Activated T-cell treated with anti-CD3 and anti-CD28 coated beads for 24 hours (primary cell): ENCODE results near the gene DMRTC1.
"Not testable (repeated sequence)": the region's sequence is repeated elsewhere in the genome, so short reads cannot be mapped to it uniquely, and the experiment has no call there.

Experiments used
- DNase-seq: peaks from one replicate; pipeline ENCODE4 v3.0.0-alpha.2; 2020; ENCODE audit warnings: low read depth

DMRTC1 gene, protein sequence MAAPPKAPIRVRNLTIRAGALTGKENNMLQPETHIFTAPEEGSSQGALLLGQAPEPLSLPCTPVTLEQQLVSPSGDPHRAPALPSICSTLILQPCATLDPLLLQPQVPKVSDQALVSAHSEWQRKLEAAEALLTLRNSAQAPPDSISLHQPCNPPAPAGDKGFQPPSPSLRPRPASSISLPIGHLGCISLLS

DNA sequence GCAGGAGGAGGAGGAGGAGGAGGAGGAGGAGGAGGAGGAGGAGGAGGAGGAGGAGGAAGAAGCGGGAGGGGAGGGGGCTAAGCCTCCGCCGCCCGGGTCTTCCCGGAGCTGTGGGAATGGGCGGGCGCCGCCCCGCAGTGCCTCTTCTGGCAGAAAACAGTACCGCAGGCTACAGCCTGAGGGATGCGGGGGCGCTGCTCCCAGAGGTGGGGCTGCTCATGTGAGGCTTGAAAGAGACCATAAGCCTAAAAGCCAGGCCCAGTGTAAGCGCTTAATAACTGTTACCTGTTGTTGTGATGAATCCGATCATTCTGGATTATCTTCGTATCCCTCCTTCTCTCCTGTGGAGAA lies at the start of gene DMRTC1:
Gene DMRTC1, minus strand, starts transcription at position 19 of the 351 bp plus-strand sequence. CDS start 68,143 bp downstream, outside the sequence.
- not testable (repeated sequence) for DNase-seq

DNA sequence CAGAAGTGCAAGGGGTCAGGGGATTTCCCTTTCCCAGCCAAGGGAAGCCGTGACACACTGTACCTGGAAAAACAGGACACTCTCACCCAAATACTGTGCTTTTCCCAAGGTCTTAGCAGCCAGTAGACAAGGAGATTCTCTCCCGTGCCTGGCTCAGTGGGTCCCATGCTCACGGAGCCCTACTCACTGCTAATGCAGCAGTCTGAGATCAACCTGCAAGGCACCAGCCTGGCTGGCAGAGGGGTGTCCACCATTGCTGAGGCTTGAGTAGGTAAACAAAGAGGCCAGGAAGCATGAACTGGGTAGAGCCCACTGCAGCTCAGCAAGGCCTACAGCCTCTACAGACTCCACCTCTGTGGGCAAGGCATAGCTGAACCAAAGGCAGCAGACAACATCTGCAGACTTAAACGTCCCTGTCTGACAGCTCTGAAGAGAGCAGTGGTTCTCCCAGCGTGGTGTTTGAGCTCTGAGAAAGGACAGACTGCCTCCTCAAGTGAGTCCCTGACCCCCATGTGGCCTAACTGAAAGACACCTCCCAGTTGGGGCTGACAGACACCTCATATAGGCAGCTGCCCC lies 37.3 kb upstream of the DMRTC1 start:
- DNase-seq, result not testable (repeated sequence)

DNA sequence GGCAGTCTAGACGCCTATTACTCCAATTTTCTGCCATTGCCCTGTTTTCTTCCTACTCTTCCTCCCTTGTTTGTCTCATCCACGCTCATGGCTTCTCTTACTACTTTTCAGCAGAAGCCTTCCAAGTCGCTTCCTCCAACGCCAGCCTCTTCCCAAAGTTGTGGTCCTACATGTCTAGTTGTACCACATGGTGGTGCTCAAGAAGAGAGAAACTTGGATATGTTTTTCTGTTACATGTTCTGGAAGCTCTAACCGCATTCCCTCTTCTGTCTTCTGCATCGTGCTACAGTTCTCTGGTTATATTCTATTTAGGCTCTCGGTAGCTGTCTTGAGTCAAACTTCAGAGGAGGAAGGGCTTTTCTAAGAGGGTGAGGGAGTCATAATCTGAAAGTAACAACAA lies 31.2 kb upstream of the DMRTC1 start:
- not testable (repeated sequence) for DNase-seq

DNA sequence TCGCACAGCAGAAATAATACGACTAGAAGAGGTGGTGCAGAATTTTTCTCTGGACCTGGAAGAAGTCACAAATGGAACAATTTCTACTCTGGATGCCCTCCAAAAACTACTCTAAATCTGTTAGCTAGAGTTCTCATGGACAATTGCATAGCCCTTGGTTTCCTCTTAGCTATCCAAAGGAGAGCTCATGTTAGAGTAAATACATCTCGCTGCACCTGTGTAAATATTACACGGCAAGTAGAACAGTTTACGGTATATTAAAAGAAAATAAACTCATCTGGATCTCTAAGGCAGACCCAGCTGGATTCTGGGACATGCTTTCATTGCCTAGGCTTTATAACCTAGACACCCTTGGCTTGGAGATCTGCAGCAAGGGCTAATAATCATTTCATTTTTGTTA lies 28.2 kb upstream of the DMRTC1 start:
- DNase-seq, result not testable (repeated sequence)

DNA sequence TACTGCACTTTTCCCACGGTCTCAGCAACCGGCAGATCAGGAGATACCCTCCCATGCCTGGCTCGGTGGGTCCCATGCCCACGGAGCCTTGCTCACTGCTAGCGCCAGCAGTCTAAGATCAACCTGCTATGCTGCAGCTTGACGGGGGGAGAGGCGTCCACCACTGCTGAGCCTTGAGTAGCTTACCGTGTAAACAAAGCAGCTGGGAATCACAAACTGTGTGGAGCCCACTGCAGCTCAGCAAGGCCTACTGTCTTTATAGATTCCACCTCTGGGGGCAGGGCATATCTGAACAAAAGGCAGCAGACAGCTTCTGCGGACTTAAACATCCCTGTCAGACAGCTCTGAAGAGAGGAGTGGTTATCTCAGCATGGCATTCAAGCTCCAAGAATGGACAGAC lies 16.3 kb upstream of the DMRTC1 start:
- not testable (repeated sequence) for DNase-seq

DNA sequence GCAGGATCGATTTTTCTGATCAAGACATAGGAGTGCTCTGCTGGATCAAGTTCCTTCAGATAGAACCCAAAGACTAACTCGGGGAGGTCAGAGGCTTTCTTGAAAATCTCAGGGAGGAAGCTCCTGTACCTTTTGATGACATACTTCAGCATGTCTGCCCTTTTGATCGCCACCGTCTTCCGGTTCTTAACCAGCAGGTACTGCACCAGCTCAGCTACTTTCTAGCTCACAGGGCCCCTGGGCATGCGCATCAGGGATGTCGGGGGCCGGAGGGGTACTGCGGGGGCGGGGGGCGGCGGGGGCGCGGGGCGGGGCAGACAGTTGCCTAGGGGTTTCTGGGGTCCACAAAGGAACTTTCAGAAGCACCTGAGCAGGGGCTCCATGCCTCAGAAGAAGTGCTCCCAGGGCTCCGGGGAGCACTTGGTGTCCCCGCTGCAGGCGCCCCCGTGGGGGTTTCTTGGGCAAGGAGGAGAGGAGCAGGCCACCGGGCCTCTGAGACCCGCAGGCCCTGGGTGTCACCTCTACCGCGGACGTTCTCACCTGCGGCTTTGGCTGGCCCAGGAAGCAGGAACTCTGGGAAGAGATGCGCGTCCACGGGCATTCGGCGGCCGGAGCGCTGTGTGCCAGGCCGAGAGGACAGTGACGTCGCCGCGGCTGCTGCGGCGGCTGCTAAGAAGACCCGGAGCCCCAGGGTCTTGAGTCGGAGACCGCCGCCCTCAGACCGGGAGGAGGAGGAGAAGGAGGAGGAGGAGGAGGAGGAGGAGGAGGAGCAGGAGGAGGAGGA lies 410 bp downstream of the DMRTC1 start:
- not testable (repeated sequence) for DNase-seq

DNA sequence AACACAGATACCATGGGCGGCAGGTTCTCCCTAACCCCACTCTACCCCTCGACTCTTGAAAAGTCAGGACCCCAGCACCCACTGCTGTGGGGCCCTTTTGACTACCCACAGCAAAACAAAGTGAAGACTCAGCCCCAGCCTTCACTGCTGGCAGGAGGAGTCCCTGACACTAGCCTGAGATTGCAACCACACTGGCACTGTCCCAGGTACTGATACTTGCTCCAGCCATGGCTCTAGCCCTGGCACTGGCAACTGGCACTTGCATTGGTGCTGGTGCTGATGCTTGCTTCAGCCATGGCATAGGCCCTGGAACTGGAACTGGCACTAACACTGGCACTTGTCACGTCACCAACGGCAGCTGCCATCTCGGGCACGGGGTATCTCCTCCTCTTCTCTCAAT lies 1.4 kb downstream of the DMRTC1 start:
- not testable (repeated sequence) for DNase-seq

DNA sequence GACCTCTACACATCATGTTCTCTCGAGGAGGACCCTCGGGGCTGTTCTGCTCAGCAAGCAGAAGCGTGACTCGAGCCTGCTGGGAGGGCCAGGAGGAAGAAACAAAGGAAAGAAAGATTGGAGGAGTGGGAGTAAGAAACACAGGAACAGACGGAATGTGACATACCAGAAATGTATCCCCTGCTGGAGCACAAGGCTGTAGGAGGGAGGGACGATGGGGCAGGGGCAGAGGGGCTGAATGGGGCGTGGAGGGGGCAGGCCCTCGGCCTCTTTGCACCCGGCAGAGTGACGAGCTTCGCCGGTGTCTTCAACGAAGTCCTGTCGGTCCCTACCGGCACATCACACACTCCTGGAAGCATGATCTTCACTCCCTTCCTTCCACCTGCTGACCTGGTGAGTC lies 5.7 kb downstream of the DMRTC1 start, which contains the start of gene FAM236A:
Gene FAM236A, plus strand, starts transcription at position 301 of the 400 bp plus-strand sequence. Its CDS starts 57 bp downstream, at position 358.
- DNase-seq, result not testable (repeated sequence)

DNA sequence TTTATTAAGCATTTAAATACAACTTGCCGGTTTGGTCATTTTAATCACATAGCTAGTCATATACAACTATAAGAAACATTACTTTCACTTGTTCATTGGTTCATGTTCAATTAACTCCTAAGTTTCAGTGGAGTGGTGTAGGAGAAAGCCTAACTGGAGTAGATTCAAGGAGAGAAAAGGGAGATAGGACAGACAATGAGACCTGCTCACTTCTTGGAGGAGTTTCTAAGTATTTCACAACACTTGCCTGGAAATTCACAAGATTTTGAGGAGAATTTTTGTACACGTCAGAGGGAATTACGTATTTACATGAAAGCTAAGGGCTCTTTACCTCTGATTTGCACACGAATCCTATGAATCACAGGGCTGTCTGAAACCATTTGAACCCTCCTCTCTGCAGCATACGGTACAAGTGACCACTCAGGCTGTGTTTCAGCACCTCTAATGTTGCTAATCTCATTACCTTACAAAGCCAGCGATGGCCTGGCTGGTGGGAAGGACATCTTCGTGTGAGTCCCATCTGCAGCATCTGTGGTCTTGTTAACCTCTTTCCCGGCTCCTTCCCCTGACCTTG lies 6.7 kb downstream of the DMRTC1 start:
- DNase-seq, result not testable (repeated sequence)

DNA sequence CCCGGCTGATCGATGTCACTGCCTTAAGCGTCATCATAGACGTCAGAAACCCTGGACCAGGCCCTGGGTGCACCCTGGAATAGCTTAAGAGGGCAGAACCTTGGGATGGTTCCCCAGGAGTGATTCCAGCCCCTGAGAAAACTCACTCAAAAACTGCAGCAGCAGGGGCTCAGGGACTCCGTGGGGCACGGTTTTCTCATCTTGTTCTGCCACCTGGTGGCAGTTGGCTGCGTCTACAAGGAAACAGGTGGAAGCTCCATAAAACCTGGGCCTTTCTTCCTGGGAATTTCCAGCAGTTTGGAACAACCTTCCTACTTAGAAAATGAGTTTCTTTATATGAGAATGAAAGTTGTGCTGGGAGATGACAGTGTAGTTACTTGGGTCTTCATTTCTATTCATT lies 7.2 kb downstream of the DMRTC1 start:
- DNase-seq, result not testable (repeated sequence)

DNA sequence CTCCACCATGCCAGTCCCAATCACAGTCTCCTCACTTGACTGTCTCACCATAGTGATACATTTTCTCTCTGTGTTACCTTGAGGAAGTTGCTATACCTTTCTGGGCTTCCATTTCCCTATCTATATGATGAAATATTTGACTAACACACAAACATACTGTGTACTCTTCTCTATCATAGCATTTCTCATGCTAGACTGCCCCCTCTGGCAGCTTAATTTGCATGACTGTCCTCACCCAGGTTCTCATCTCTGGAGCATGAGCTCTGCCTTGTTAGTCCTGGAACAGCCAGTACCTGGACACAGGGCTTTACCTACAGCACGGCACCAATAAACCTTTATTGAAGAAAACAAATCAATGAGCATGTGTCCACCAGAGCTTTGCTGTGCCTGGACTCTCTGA lies 11.4 kb downstream of the DMRTC1 start:
- DNase-seq, result not testable (repeated sequence)

DNA sequence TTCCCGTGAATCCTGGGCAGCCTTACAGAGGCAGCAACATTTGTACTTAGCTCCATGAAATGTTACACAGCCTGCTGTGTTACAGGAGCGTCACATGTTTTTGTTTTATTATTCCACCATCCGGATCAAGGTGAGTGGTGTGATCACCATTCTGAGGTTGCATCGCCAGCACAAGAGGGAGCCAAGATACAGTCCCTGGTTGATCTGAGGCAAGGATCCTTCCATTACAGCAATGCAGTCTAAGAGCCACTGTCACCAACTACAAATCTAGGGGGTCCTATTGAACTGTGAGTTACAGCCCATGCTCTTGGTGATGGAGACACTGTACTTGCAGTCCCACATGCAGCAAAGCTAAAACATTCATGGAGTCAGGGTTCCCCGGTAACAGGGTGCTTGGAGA lies 27.5 kb downstream of the DMRTC1 start:
- DNase-seq, result not testable (repeated sequence)

DNA sequence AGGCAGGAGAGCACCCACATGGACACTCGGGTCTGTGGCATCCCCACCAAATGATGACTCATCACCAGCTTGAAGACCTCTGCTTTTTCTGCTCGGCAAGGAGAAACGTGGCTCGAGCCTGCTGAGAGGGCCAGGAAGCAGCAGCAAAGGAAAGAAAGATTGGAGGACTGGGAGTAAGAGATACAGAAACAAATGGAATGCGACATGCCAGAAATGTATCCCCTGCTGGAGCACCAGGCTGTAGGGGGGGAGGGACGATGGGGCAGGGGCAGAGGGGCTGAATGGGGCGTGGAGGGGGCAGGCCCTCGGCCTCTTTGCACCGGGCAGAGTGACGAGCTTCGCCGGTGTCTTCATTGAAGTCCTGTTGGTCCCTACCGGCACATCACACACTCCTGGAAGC lies 31.3 kb downstream of the DMRTC1 start, which contains the start of gene FAM236C:
Gene FAM236C, plus strand, starts transcription at position 301 of the 400 bp plus-strand sequence. CDS start 100 bp downstream, outside the sequence.
- not testable (repeated sequence) for DNase-seq

DNA sequence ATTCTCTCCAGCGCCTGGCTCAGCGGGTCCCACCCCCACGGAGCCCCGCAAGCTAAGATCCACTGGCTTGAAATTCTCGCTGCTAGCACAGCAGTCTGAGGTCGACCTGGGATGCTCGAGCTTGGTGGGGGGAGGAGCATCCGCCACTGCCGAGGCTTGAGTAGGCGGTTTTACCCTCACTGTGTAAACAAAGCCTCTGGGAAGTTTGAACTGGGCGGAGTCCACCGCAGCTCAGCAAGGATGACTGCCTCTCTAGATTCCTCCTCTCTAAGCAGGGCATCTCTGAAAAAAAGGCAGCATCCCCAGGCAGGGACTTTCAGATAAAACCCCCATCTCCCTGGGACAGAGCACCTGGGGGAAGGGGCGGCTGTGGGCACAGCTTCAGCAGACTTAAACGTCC lies 53.9 kb downstream of the DMRTC1 start:
- DNase-seq, result not testable (repeated sequence)

DNA sequence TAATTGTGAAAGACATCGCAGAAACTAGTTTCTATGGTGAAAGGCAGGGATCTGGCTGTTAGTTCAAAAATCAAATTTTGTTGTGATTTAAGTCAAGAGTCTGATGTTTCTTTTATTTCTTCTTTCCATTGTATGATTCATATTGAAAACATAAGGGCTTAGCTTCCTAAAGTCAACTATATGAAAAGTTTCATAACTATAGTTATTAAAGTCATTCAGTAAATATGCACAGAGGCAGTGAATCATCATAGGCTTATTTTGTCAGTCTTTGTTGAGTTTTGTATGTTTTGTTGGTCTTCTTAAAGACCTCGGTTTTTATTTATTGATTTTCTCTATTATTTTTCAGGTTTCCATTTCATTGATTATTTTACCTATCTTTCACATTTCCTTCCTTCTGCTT lies 60.7 kb downstream of the DMRTC1 start:
- DNase-seq, result not testable (repeated sequence)

DNA sequence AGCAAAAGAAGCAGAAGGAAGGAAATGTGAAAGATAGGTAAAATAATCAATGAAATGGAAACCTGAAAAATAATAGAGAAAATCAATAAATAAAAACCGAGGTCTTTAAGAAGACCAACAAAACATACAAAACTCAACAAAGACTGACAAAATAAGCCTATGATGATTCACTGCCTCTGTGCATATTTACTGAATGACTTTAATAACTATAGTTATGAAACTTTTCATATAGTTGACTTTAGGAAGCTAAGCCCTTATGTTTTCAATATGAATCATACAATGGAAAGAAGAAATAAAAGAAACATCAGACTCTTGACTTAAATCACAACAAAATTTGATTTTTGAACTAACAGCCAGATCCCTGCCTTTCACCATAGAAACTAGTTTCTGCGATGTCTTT lies 106.1 kb downstream of the DMRTC1 start:
- DNase-seq, result not testable (repeated sequence)

DNA sequence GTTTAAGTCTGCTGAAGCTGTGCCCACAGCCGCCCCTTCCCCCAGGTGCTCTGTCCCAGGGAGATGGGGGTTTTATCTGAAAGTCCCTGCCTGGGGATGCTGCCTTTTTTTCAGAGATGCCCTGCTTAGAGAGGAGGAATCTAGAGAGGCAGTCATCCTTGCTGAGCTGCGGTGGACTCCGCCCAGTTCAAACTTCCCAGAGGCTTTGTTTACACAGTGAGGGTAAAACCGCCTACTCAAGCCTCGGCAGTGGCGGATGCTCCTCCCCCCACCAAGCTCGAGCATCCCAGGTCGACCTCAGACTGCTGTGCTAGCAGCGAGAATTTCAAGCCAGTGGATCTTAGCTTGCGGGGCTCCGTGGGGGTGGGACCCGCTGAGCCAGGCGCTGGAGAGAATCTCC lies 112.9 kb downstream of the DMRTC1 start:
- DNase-seq, result not testable (repeated sequence)
